Islet of Langerhans (tissue), 1 donor: Measurements from ENCODE around the gene LPP.

ENCODE experiments used
- FAIRE-seq: peaks from one replicate; lab custom pipeline; 2011; peaks lifted over from hg19 to GRCh38; lab: Jason Lieb, UNC

LPP gene

GRCh38 chr3:188170461-188171459 is 16.8 kb downstream of the LPP start:
- no peak for FAIRE-seq

- FAIRE-seq: no peak
Observed at GRCh38 chr3:188171682-188172467, 17.9 kb downstream of the LPP start.

- no peak for FAIRE-seq
Observed at GRCh38 chr3:188174317-188175044, 20.5 kb downstream of the LPP start.

- no peak for FAIRE-seq
Observed at GRCh38 chr3:188176476-188176875, 22.5 kb downstream of the LPP start.

- no peak for FAIRE-seq
Observed at GRCh38 chr3:188176884-188177283, 22.9 kb downstream of the LPP start.

- no peak for FAIRE-seq
Observed at GRCh38 chr3:188177721-188178120, 23.8 kb downstream of the LPP start.

GRCh38 chr3:188178293-188178936 is 24.5 kb downstream of the LPP start:
- FAIRE-seq: no peak

GRCh38 chr3:188179006-188179966 is 25.3 kb downstream of the LPP start:
- FAIRE-seq: no peak

- FAIRE-seq: no peak
Observed at GRCh38 chr3:188180114-188180513, 26.2 kb downstream of the LPP start.

GRCh38 chr3:188183452-188183851 is 29.5 kb downstream of the LPP start:
- FAIRE-seq: no peak

- no peak for FAIRE-seq
Observed at GRCh38 chr3:188184160-188184559, 30.2 kb downstream of the LPP start.

GRCh38 chr3:188184649-188185048 is 30.7 kb downstream of the LPP start:
- FAIRE-seq: no peak

- no peak for FAIRE-seq
Observed at GRCh38 chr3:188185717-188186251, 31.8 kb downstream of the LPP start.

GRCh38 chr3:188187053-188187452 is 33.1 kb downstream of the LPP start:
- no peak for FAIRE-seq

GRCh38 chr3:188188911-188189310 is 35.0 kb downstream of the LPP start:
- FAIRE-seq: no peak

GRCh38 chr3:188191460-188191859 is 37.5 kb downstream of the LPP start:
- peak; percentile 65 for FAIRE-seq

GRCh38 chr3:188192034-188192433 is 38.1 kb downstream of the LPP start:
- FAIRE-seq: no peak

GRCh38 chr3:188194332-188194731 is 40.4 kb downstream of the LPP start:
- no peak for FAIRE-seq

GRCh38 chr3:188196232-188196990 is 42.5 kb downstream of the LPP start:
- no peak for FAIRE-seq

- FAIRE-seq: no peak
Observed at GRCh38 chr3:188197388-188197847, 43.5 kb downstream of the LPP start.
